Activated CD8-positive, alpha-beta memory T cell treated with anti-CD3 and anti-CD28 coated beads, Interleukin-2, amount 10 ng/mL, durations not matched to agents 7 days and 5 days (primary cell): ENCODE measurements around the gene SRC. TPM values are rescaled to one million over a fixed set of nuclear protein-coding genes. Genes with fewer than 3 reads are reported as not detected.
A peak's percentile ranks its signal among the peaks of the same experiment; 100 is the strongest.

Experiments
- ATAC-seq: fragments of 150-1000 bp; cut with Tn5 transposase; one replicate; pipeline ENCODE4 v1.10.0; 2021; ENCODE audit warnings: moderate library complexity
- CTCF ChIA-PET: fragments of 350-600 bp; sonication (Branson Sonifier 250); formaldehyde crosslinking; loops from one replicate; lab custom pipeline; 2021; ENCODE audit warnings: antibody characterized with exemption; lab: Charles Lee
- DNase-seq: peaks from one replicate; pipeline ENCODE4 v3.0.0-alpha.2; 2020
- H3K27ac Mint-ChIP-seq: one replicate; pipeline ENCODE4 v1.8.0; 2021; ENCODE audit warnings: mild to moderate bottlenecking, mixed read lengths
- H3K27me3 Mint-ChIP-seq: one replicate; pipeline ENCODE4 v1.8.0; 2021; ENCODE audit warnings: mixed read lengths
- H3K36me3 Mint-ChIP-seq: one replicate; pipeline ENCODE4 v1.8.0; 2021; ENCODE audit warnings: mild to moderate bottlenecking, mixed read lengths
- H3K4me1 Mint-ChIP-seq: one replicate; pipeline ENCODE4 v1.8.0; 2021; ENCODE audit warnings: mixed read lengths
- H3K4me3 Mint-ChIP-seq: one replicate; pipeline ENCODE4 v1.8.0; 2021; ENCODE audit warnings: mild to moderate bottlenecking, moderate library complexity, mixed read lengths
- H3K9me3 Mint-ChIP-seq: one replicate; pipeline ENCODE4 v1.8.0; 2022; ENCODE audit warnings: low read depth, mixed read lengths
- total RNA-seq, 2 experiments: library from RNA; stranded (reverse); gene quantifications; one replicate each; pipeline ENCODE4 v1.2.3, GENCODE V29; 2021

SRC gene
- total RNA-seq, 2 experiments from 2014 or later, result 1.9 to 3.6 TPM

- Mint-ChIP-seq H3K4me1 (peaks cover 17% of the 10 kb centered on the region), H3K36me3 (no peaks in the 10 kb centered on the region), H3K4me3 (peak overlapping the region; percentile 51), H3K27me3 (no peaks in the 10 kb centered on the region), H3K9me3 (no peaks in the 10 kb centered on the region), H3K27ac (no peak overlapping the region)
- CTCF ChIA-PET, result interaction anchor here (0.9 to 1.2 kb wide), 6 partner anchors 9 to 149 kb away, joined by 3 to 6 read pairs (median 3); no protein-coding TSS in a partner anchor
- no peak for DNase-seq
- ATAC-seq, result no peak
These were observed 1.2 kb upstream of the SRC start for GRCh38 chr20:37344506-37345338.

- CTCF ChIA-PET, result no interaction called here
- peaks cover 17% of the 10 kb centered on the region for H3K4me1 Mint-ChIP-seq
- no peak overlapping the region for H3K4me3 Mint-ChIP-seq
- H3K27me3 Mint-ChIP-seq, result no peaks in the 10 kb centered on the region
- ATAC-seq (no peak), DNase-seq (no peak)
- H3K36me3 Mint-ChIP-seq, result no peaks in the 10 kb centered on the region
- no peaks in the 10 kb centered on the region for H3K9me3 Mint-ChIP-seq
- no peak overlapping the region for H3K27ac Mint-ChIP-seq
These were observed 245 bp downstream of the SRC start for GRCh38 chr20:37346236-37346534.

GRCh38 chr20:37346535-37347346 lies 801 bp downstream of the SRC start:
- ATAC-seq, result no peak
- Mint-ChIP-seq H3K4me1 (peaks cover 17% of the 10 kb centered on the region), H3K9me3 (no peaks in the 10 kb centered on the region), H3K4me3 (peak overlapping the region; percentile 9), H3K27me3 (no peaks in the 10 kb centered on the region), H3K36me3 (no peaks in the 10 kb centered on the region), H3K27ac (no peak overlapping the region)
- CTCF ChIA-PET, result no interaction called here
- no peak for DNase-seq

GRCh38 chr20:37347347-37347823 lies 1.4 kb downstream of the SRC start:
- CTCF ChIA-PET, result no interaction called here
- DNase-seq (no peak), ATAC-seq (no peak)
- Mint-ChIP-seq H3K9me3 (no peaks in the 10 kb centered on the region), H3K36me3 (no peaks in the 10 kb centered on the region), H3K4me1 (peaks cover 17% of the 10 kb centered on the region), H3K4me3 (peak overlapping the region; percentile 9), H3K27me3 (no peaks in the 10 kb centered on the region), H3K27ac (no peak overlapping the region)

GRCh38 chr20:37347891-37348791 lies 2.2 kb downstream of the SRC start:
- ATAC-seq (no peak), DNase-seq (no peak)
- Mint-ChIP-seq H3K4me1 (peaks cover 16% of the 10 kb centered on the region), H3K4me3 (no peak overlapping the region), H3K36me3 (no peaks in the 10 kb centered on the region), H3K27me3 (no peaks in the 10 kb centered on the region), H3K9me3 (no peaks in the 10 kb centered on the region), H3K27ac (no peak overlapping the region)
- CTCF ChIA-PET, result no interaction called here

- Mint-ChIP-seq H3K27me3 (no peaks in the 10 kb centered on the region), H3K4me1 (peaks cover 9% of the 10 kb centered on the region), H3K27ac (no peak overlapping the region), H3K9me3 (no peaks in the 10 kb centered on the region), H3K36me3 (no peaks in the 10 kb centered on the region), H3K4me3 (no peak overlapping the region)
- DNase-seq (no peak), ATAC-seq (no peak)
- CTCF ChIA-PET, result no interaction called here
These were observed 3.0 kb downstream of the SRC start for GRCh38 chr20:37348792-37349516.

GRCh38 chr20:37349517-37350491 lies 3.9 kb downstream of the SRC start:
- DNase-seq (no peak), ATAC-seq (no peak)
- Mint-ChIP-seq H3K27me3 (no peaks in the 10 kb centered on the region), H3K36me3 (no peaks in the 10 kb centered on the region), H3K27ac (no peak overlapping the region), H3K9me3 (no peaks in the 10 kb centered on the region), H3K4me3 (no peak overlapping the region), H3K4me1 (peaks cover 5% of the 10 kb centered on the region)
- CTCF ChIA-PET, result no interaction called here

GRCh38 chr20:37350649-37351574 lies 5.0 kb downstream of the SRC start:
- CTCF ChIA-PET, result no interaction called here
- H3K36me3 Mint-ChIP-seq, result no peaks in the 10 kb centered on the region
- H3K27me3 Mint-ChIP-seq, result no peaks in the 10 kb centered on the region
- ATAC-seq (no peak), DNase-seq (no peak)
- no peak overlapping the region for H3K27ac Mint-ChIP-seq
- H3K4me3 Mint-ChIP-seq, result no peak overlapping the region
- H3K9me3 Mint-ChIP-seq, result no peaks in the 10 kb centered on the region
- H3K4me1 Mint-ChIP-seq, result no peaks in the 10 kb centered on the region

- no peaks in the 10 kb centered on the region for H3K27me3 Mint-ChIP-seq
- ATAC-seq (no peak), DNase-seq (no peak)
- no peak overlapping the region for H3K4me3 Mint-ChIP-seq
- CTCF ChIA-PET, result no interaction called here
- no peaks in the 10 kb centered on the region for H3K36me3 Mint-ChIP-seq
- no peak overlapping the region for H3K27ac Mint-ChIP-seq
- no peaks in the 10 kb centered on the region for H3K9me3 Mint-ChIP-seq
- H3K4me1 Mint-ChIP-seq, result no peaks in the 10 kb centered on the region
These were observed 6.0 kb downstream of the SRC start for GRCh38 chr20:37351689-37352607.

- H3K9me3 Mint-ChIP-seq, result no peaks in the 10 kb centered on the region
- H3K36me3 Mint-ChIP-seq, result no peaks in the 10 kb centered on the region
- no peaks in the 10 kb centered on the region for H3K27me3 Mint-ChIP-seq
- no peak overlapping the region for H3K4me3 Mint-ChIP-seq
- DNase-seq, result no peak
- no peak overlapping the region for H3K27ac Mint-ChIP-seq
- no peak for ATAC-seq
- CTCF ChIA-PET, result no interaction called here
- no peaks in the 10 kb centered on the region for H3K4me1 Mint-ChIP-seq
These were observed 6.7 kb downstream of the SRC start for GRCh38 chr20:37352608-37352980.
